ENCODE measurements around the gene NHLRC4.

NHLRC4 gene

GRCh38 chr16:588639-588888 lies 21.8 kb downstream of the NHLRC4 start (continued):
- no peak for TF ChIP-seq ATF2 (tag by site-specific recombination; IDR thresholded peaks at IDR 0.05; ENCODE audit: low read depth)
- no peak for TF ChIP-seq SETDB1 (IDR thresholded peaks at IDR 0.05; ENCODE audit: insufficient read length, low read length)
- no peak for TF ChIP-seq ZNF596 (tag by site-specific recombination; IDR thresholded peaks at IDR 0.05)
- no peak for TF ChIP-seq ZNF521 (tag by site-specific recombination; IDR thresholded peaks at IDR 0.05)
- peak; percentile 13; the same call in 1 of the 2 replicates for TF ChIP-seq ZNF341 (tag by site-specific recombination; IDR thresholded peaks at IDR 0.05; ENCODE audit: low read depth)
- TF ChIP-seq ZNF404 (tag by site-specific recombination; IDR thresholded peaks at IDR 0.05), result no peak
- TF ChIP-seq ZNF626 (tag by site-specific recombination; IDR thresholded peaks at IDR 0.05), result no peak
- no peak for TF ChIP-seq ZNF621 (tag by site-specific recombination; IDR thresholded peaks at IDR 0.05)
- TF ChIP-seq ZNF202 (tag by site-specific recombination; IDR thresholded peaks at IDR 0.05; ENCODE audit: borderline replicate concordance), result no peak
- TF ChIP-seq ZNF776 (tag by site-specific recombination; IDR thresholded peaks at IDR 0.05; ENCODE audit: borderline replicate concordance), result no peak
- TF ChIP-seq ZFHX2 (tag by site-specific recombination; conservative IDR thresholded peaks at IDR 0.05), result no peak
- TF ChIP-seq ZNF280D (tag by site-specific recombination; IDR thresholded peaks at IDR 0.05), result no peak
- no peak for TF ChIP-seq HIC1 (tag by site-specific recombination; IDR thresholded peaks at IDR 0.05)
- TF ChIP-seq REST (tag by site-specific recombination; IDR thresholded peaks at IDR 0.05), result no peak
- TF ChIP-seq ZNF174 (tag by site-specific recombination; IDR thresholded peaks at IDR 0.05), result no peak
- no peak for TF ChIP-seq PRDM10 (tag by site-specific recombination; IDR thresholded peaks at IDR 0.05)
- no peak for TF ChIP-seq ZNF514 (tag by site-specific recombination; IDR thresholded peaks at IDR 0.05)
- TF ChIP-seq ZBTB20 (tag by site-specific recombination; IDR thresholded peaks at IDR 0.05), result peak; percentile 74; the same call in 1 of the 2 replicates
- peak; percentile 54 for TF ChIP-seq SP2 (tag by site-specific recombination; IDR thresholded peaks at IDR 0.05)
- no peak for TF ChIP-seq ZNF549 (tag by site-specific recombination; IDR thresholded peaks at IDR 0.05)
- TF ChIP-seq ZBTB10 (tag by site-specific recombination; IDR thresholded peaks at IDR 0.05), result no peak
- no peak for TF ChIP-seq BCL6B (tag by site-specific recombination; IDR thresholded peaks at IDR 0.05)

Measured in HEK293 (cell line).